Body of pancreas (tissue), 4 donors: ENCODE measurements around the gene LRRC27. TPM values are rescaled to one million over a fixed set of nuclear protein-coding genes. Genes with fewer than 3 reads are reported as not detected.

ENCODE experiments used
- ATAC-seq: fragments of 150-250 bp; one replicate; pipeline ENCODE4 v1.9.1; 2016
- DNase-seq, 4 donors: peaks; one replicate each; pipeline ENCODE4 v3.0.0-alpha.2; 2019
- H3K27ac ChIP-seq, 4 donors: fragments of 200-600 bp; sonication (generic); 1 replicate in 3 of 4; 2 replicates in 1 of 4; pipeline versions ENCODE4 v1.5.1 to v1.6.1; 2016 to 2019; ENCODE audit warnings: mild to moderate bottlenecking in 1 of 4, mixed read lengths in 1 of 4, moderate library complexity in 1 of 4
- H3K27me3 ChIP-seq, 2 donors: fragments of 200-600 bp; sonication (generic); one replicate each; pipeline ENCODE4 v1.6.0; 2016; ENCODE audit warnings: mild to moderate bottlenecking in 1 of 2
- H3K36me3 ChIP-seq, 2 donors: fragments of 200-600 bp; sonication (generic); replicated peaks in 1 of 2; 2 replicates each; pipeline ENCODE4 v1.5.1; 2016; ENCODE audit warnings: low read depth in 2 of 2; ENCODE audit not compliant: insufficient read depth in 1 of 2
- H3K4me1 ChIP-seq: fragments of 200-600 bp; sonication (generic); one replicate; pipeline ENCODE4 v1.6.0; 2016
- H3K4me3 ChIP-seq, 2 donors: fragments of 200-600 bp; sonication (generic); 1 replicate in 1 of 2; 2 replicates in 1 of 2; pipeline ENCODE4 v1.5.1; 2016 to 2019
- H3K9me3 ChIP-seq, 3 donors: fragments of 200-600 bp; sonication (generic); 1 replicate in 2 of 3; 2 replicates in 1 of 3; pipeline ENCODE4 v1.5.1; 2016
- CTCF ChIP-seq, 7 experiments: fragments of 450-650 bp in 4 of 7; fragments of 200-600 bp in 3 of 7; sonication (generic) in 3 of 7; IDR thresholded peaks; one replicate each; pipeline ENCODE4 v1.5.1; 2016 to 2019; ENCODE audit warnings: antibody characterized with exemption in 7 of 7
- POLR2A ChIP-seq, 3 donors: fragments of 450-650 bp; IDR thresholded peaks; one replicate each; pipeline ENCODE4 v1.6.1; 2016; ENCODE audit warnings: antibody characterized with exemption in 3 of 3, mild to moderate bottlenecking in 2 of 3
- WGBS, 2 donors: methylation state at CpG; one replicate each; pipeline ENCODE4 v1.1.5; 2017; 5-methylcytosine and 5-hydroxymethylcytosine counted together
- intact Hi-C: fragments of 100-400 bp; cut with DNase I; formaldehyde crosslinking; loops from one replicate; pipeline ENCODE4 v1.15.1; 2023
- total RNA-seq, 2 donors: library from RNA; depleted of rRNA; stranded (reverse); fragments of >200 nt; gene quantifications; one replicate each; pipeline ENCODE4 v1.1.0, GENCODE V29; 2016

The LRRC27 gene
- total RNA-seq, 2 donors from 2014 or later, result 6.5 to 24.7 TPM

DNA sequence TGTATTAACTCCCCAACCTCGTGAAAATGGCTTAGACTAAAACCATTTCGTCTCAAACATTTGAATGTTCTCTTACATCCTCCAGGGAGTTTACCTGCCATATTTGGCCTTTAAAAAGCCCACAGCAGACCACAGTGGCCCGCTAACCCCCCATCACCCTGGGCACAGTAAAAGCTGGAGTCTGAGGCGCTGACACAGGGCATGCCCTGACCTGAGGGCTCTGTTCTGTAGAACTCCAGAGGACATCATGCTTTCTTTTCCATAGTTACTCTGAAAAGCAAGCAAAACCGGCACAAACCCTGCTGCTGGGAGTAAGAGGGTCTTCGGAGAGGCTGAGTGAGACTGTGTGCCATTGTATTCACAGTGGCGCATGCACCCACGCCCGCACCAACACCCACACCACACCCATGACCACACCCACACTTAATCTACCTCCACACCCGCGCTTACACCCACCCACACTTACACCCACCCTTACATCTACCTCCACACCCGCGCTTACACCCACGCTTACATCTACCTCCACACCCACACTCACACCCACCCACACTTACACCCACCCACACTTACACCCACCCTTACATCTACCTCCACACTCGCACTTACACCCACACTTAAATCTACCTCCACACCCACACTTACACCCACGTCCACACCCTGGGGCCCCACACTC, 32.1 kb downstream of the LRRC27 start:
- Histone ChIP-seq H3K27ac (no peak overlapping the region), H3K4me3 (no peak overlapping the region), H3K36me3 (no peaks in the 10 kb centered on the region), H3K9me3 (no peaks in the 10 kb centered on the region), H3K27me3 (no peaks in the 10 kb centered on the region), H3K4me1 (no peaks in the 10 kb centered on the region)
- intact Hi-C loops, result no loop called here
- DNase-seq, result no peak
- WGBS, 2 donors, result 63 to 66% methylated on average over 15 of the region's 16 CpGs
- ATAC-seq, result peak; percentile 61
- no peak for TF ChIP-seq CTCF (IDR thresholded peaks at IDR 0.05)
- no peak for TF ChIP-seq POLR2A (IDR thresholded peaks at IDR 0.05)

GRCh38 chr10:132364594-132364970, 32.6 kb downstream of the LRRC27 start:
- Histone ChIP-seq H3K9me3 (no peaks in the 10 kb centered on the region), H3K4me1 (no peaks in the 10 kb centered on the region), H3K27ac (no peak overlapping the region), H3K36me3 (no peaks in the 10 kb centered on the region), H3K4me3 (no peak overlapping the region), H3K27me3 (no peaks in the 10 kb centered on the region)
- intact Hi-C loops, result no loop called here
- peak; percentile 30 for ATAC-seq
- TF ChIP-seq CTCF (IDR thresholded peaks at IDR 0.05) (no peak), POLR2A (IDR thresholded peaks at IDR 0.05) (no peak)
- peak in 1 of 4 donors; percentile 30 for DNase-seq
- 67 to 85% methylated on average over 11 to 12 of the region's 14 CpGs for WGBS, 2 donors

DNA sequence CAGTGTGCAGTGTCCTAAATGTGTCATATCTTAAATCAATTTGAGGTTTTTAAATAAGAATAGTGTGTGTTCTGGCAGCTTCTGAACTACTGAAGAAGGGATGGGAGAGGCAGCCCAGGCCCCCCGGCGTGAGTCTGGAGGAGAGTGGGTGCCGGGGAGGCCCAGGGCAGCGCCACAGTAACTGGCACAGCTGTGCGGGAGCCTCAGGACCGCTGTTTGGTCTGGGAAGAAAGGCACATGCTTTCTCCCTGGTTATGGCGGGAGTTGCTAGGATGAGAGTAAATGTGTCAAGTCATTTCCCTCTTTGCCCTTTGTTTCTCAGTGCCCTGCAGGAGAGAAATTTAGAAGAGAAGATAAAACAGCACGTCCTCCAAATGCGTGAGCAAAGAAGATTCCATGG, 33.1 kb downstream of the LRRC27 start:
- DNase-seq, result no peak
- H3K36me3 ChIP-seq, result no peaks in the 10 kb centered on the region
- H3K9me3 ChIP-seq, result no peaks in the 10 kb centered on the region
- TF ChIP-seq CTCF (IDR thresholded peaks at IDR 0.05) (no peak), POLR2A (IDR thresholded peaks at IDR 0.05) (no peak)
- no peak overlapping the region for H3K27ac ChIP-seq
- no peak overlapping the region for H3K4me3 ChIP-seq
- WGBS, 2 donors, result 81 to 84% methylated on average over 9 of the region's 9 CpGs
- no peak for ATAC-seq
- H3K4me1 ChIP-seq, result no peaks in the 10 kb centered on the region
- intact Hi-C loops, result no loop called here
- H3K27me3 ChIP-seq, result no peaks in the 10 kb centered on the region

- no peak overlapping the region for H3K4me3 ChIP-seq
- WGBS, 2 donors, result 93% methylated on average over 8 of the region's 8 CpGs; no CpG with 5 or more reads in 1 of the 2 donors
- no peak for DNase-seq
- ATAC-seq, result no peak
- H3K4me1 ChIP-seq, result no peaks in the 10 kb centered on the region
- TF ChIP-seq POLR2A (IDR thresholded peaks at IDR 0.05), result no peak
- H3K27me3 ChIP-seq, result no peaks in the 10 kb centered on the region
- H3K36me3 ChIP-seq, result no peaks in the 10 kb centered on the region
- H3K9me3 ChIP-seq, result no peaks in the 10 kb centered on the region
- no peak overlapping the region for H3K27ac ChIP-seq
- intact Hi-C loops, result no loop called here
Observed at GRCh38 chr10:132366006-132366405, 34.0 kb downstream of the LRRC27 start.

DNA sequence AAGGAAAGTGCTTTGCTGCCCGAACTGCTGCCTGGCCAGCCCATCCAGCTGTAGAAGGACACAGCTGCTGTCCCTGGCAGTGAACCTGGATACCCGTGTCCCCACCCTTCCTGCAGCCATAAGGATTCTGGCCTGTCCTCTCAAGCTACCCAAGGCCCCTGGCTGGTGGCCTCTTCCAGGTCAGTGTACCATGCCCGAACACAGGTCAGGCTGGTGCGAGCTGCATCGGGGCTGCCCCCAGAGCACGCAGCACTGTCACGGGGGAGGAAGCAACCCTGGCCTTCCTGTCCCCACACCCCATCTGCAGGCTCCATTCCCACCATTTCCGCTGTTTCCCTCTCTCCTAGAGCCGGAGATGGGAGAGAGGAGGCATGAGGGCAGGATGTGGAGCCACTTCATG, 34.5 kb downstream of the LRRC27 start:
- no peaks in the 10 kb centered on the region for H3K27me3 ChIP-seq
- WGBS, 2 donors, result 72 to 86% methylated on average over 3 to 9 of the region's 9 CpGs
- H3K9me3 ChIP-seq, result no peaks in the 10 kb centered on the region
- H3K4me3 ChIP-seq, result no peak overlapping the region
- ATAC-seq (no peak), DNase-seq (no peak)
- intact Hi-C loops, result no loop called here
- no peak for TF ChIP-seq CTCF (IDR thresholded peaks at IDR 0.05)
- no peak for TF ChIP-seq POLR2A (IDR thresholded peaks at IDR 0.05)
- no peaks in the 10 kb centered on the region for H3K4me1 ChIP-seq
- H3K27ac ChIP-seq, result no peak overlapping the region
- H3K36me3 ChIP-seq, result no peaks in the 10 kb centered on the region
